Stimulated activated CD4-positive, alpha-beta T cell treated with anti-CD3 and anti-CD28 coated beads, Interleukin-12 subunit alpha, Interleukin-12 subunit beta, amount 100 ng/mL, for 48 hours (primary cell): ENCODE data around the gene DCDC1.

Source experiments
- DNase-seq, 3 donors: peaks; one replicate each; pipeline ENCODE4 v3.0.0-alpha.2; 2020; ENCODE audit warnings: low read depth in 2 of 3, low spot score in 1 of 3

The DCDC1 gene

DNA sequence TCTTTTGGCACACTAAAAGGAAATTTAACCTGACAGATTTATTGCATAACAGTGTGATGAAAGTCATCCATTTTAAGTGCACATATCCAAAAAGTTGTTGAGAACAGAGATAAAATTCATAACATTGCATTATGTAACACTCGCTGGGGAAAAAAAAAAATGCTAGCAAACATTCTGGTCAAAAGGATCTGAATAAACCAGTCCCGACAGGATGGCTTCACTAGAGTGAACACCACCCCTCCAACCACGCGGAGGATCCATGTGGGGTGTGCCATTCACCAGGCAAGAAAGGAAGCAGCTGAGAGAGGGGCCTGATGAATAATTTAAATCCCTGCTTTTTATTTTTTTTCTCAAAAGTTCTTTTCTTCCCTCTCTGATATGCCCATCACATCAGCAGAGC lies 258.7 kb downstream of the DCDC1 start:
- DNase-seq, result no peak

DNA sequence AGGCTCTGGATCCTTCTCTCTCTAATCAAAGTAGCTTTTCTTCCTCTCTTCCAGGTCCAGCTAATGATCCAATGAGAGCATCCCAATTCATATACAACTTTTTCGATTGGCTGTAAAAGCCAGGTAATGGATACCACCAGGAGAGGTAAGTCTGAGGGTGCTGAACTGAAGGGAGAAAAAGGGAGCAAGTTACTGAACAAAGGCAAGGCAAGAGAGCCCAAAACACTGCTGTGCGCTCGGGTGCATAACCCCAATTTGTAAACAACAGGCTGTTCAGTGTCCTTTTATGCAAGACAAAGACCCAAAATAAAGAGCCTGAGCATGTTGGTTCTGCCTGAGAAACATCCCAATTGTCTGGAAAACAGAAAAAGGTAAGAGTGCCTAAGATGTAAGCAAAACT lies 260.1 kb downstream of the DCDC1 start:
- no peak for DNase-seq

DNA sequence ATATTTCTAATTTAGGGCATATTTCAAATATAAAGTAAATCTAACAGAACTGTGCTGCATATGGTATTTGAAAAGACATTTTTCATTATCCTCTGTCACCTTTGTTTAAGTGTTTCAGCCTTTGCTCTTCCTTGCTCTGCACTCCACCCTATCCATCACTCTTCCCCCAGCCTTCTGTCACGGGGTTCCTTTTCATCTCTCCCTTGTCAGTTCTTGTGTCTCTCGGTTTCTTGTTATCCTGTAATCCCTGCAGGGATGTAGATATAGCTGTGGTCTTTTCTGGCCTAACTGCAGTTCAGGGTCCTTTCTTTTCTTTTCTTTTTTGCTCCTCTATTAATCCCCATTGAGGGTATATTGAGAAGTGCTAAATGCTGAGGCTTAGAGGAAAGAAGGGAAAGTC lies 261.9 kb downstream of the DCDC1 start:
- no peak for DNase-seq

DNA sequence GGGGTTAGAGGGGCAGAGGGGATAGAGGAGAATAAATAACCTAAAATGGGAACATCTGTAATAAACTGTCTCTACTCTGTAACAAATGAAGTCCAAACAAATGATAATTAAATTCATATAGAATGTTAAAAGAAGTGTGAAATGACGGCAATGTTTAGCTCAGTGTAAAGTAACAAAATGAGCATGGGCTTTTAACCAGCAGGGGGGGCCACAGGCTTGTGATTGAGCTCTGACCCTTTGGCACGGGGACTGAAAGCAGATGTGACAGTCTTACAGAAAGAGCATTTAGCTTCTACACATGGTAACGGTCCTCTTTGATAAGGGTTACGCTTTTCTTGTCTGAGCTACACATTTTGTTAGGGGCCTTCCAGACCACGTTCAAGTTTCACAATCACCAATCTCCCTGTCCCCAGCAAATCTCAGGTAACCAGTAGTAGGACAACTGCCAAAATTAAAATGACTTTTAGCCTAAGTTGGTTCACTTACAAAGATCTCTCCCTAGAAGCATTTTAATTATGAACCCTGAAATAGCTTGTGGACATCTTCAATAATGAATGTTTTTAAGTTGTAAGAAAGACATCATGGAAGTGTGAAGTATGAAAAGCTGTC lies 262.5 kb downstream of the DCDC1 start:
- peak; percentile 8 to 25 (median 20) for DNase-seq

DNA sequence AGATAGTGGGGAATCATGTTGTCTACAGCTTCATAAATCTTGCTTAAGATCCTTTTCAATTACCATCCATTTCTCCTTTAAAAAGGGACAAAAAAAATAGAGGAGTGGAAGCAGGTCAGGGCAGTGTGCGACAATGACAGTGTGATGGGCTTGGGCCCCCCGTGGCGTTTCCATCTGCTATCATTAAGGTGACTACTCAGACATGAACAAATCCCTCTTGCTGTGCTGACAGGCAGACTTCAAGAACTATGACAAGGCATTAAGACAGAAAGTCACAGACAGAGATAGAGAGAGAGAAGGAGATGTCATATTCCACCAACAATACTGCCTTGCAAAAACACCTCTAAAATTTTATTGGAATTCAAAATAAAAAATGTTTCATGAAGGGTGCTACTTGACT lies 263.2 kb downstream of the DCDC1 start:
- no peak for DNase-seq

DNA sequence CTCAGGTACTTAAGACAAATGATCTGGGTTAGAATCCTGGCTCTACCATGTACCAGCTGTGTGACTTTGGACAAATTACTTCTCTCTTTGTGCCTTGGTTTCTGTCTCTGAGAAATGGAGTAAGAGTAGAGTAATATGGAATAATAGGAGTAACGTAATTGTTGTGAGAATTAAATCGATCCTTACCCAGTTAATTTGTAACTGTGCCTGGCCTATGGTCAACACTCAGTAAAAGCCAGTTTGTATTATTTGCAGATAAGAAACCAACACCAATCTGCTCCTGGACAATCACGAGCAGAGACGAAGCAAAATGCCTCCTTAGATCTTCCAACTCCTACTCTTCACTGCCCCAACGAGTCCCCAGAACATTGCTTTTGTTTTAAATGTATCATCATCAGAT lies 266.7 kb downstream of the DCDC1 start:
- DNase-seq, result no peak

DNA sequence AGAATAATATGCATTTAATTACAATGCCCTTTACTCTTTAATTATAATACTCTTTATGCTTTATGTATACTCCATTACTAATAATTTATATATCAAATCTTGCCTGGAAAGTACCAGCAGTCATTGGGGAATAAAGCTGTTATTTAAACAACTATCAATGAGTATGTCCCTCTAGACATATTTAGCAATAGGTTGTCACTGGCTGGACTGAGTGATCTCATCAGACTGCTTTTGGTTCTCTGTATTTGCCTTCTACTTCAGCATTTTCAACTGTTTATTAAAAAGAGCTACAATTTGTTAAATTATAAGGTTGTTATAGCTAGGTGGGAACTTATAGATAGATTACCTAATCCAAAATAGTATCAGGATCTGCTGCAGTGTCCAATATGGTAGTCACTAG lies 267.2 kb downstream of the DCDC1 start:
- DNase-seq, result no peak

DNA sequence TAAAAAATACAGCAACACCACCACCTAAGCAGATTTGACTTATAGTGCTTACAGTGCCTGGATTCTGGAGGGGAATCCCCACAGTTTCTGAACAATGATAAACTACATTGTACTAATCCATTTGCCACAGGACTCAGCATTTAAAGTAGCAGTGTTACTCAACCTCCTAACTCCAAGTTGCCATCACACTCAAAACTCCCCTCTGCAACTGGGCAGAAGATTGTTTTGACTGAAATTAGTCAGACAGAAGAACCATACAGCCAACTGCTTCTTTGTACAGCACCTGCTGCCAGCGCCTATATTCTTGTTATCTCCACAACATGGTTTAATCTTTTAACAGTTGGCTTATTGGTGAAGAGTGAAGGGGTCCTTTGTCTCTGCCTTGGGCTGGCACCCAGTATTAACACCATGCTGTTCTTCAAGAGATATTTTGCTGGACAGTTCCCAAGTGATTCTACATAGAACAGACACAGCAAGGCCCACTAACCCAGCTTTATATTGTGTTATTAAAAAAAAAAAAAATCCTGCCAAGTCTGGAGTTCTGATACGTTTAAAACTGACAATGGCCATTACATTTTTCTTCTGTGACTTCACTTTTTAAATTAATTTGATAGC lies 273.2 kb downstream of the DCDC1 start:
- DNase-seq, result no peak

DNA sequence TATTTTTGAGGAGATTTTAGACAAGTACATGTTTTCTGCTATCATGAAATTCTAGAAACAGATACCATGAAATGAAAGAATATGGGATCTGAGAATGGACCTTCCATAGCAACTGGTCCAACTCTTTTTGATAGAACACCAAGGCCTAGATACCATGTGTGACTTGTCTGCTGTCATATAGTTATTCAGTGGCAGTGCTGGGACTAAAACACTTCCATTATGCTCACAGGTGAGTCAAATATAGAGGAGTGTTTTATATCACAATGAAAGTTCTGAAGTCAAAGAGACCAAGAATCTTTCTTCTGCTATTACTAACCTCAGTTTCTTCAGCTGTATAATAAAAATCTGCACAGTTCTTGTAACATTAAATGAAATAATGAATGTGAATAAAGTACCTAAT lies 276.9 kb downstream of the DCDC1 start:
- DNase-seq, result no peak

DNA sequence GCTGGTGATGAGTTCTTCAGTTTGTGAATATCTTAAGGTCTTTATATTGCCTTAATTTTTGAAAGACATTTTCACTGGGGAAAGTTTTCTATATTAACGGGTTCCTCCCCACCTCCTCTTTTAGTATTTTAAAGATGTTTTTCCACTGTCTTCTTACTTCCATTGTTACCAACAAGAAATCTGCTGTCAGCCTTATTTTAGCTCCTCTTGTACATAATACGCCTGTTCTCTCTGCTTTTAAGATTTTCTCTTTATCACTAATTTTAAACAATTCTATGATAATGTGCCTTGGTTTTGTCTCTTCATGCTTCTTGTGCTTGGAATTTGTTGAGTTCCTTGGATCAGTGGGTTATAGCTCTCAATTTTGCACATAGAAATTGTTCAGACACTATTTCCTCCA lies 280.4 kb downstream of the DCDC1 start:
- DNase-seq, result no peak

DNA sequence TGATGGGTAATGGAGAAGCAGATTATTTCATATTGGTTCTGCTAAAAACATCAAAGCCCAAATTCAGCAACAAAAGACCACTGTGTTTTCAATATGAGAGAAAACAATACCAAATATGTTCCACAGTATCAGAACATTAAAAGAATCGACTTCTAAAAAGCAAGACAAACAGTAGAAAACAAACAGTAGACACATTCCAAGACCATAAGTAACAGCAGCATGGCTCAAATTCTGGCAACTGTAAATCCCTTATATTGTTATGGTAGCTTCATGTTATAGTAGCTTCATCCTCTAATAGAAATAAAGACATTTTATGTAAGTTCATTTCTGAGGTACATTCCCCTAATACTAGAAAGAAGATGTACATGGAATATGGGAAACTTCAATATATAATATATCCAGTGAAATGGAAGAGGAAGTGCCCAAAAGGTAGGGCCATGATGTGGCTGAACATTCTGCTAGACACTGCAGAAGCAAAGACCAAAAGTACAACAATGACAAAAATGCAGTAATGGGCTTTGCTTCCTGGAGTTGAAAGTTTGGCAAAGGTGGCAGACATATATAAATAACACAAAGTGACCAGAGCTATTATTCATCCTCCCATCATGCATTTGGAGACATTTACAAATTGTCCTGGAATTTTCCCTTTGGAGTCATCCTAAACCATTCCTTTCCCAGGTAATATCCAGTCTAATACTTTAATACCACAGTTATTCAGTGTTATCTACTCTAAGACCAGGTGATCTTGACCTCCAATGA lies 299.9 kb downstream of the DCDC1 start:
- no peak for DNase-seq

DNA sequence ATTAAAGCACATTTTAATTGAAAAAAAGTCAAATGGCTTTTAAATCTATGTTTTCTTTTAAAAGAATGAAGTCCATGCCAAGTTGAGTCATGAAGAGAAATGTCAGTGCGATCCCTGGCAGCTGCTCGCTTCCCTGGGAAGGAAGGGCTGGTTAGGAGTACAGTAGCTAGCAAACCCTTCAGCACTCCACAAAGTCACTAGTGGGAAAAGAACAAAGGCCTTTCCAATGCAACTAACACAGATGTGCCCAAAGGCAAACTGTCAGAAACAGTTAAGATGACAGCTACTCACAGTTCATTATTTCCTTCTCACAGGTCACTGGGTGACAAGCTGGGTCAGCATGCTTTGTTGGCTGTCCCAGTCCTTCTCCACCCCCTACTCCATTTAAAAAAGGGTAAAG lies 308.7 kb downstream of the DCDC1 start:
- DNase-seq, result no peak

DNA sequence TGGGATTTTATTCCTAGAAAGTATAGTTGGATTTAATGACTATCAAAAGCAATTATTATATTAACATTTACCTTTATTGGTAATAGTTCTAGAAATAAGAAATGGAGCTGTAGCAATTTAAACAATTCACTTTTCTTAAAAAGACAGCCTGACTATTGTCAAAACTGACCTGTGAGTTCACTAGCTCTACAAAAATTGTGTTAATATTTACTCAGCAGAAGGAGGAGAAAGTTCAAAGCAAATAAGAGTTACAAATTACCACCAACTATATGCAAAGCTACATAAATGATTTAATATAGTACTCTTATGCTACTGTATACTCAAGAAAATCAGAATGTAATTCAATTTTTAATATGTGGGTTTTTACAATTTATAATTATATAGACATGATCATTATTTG lies 310.0 kb downstream of the DCDC1 start:
- no peak for DNase-seq

DNA sequence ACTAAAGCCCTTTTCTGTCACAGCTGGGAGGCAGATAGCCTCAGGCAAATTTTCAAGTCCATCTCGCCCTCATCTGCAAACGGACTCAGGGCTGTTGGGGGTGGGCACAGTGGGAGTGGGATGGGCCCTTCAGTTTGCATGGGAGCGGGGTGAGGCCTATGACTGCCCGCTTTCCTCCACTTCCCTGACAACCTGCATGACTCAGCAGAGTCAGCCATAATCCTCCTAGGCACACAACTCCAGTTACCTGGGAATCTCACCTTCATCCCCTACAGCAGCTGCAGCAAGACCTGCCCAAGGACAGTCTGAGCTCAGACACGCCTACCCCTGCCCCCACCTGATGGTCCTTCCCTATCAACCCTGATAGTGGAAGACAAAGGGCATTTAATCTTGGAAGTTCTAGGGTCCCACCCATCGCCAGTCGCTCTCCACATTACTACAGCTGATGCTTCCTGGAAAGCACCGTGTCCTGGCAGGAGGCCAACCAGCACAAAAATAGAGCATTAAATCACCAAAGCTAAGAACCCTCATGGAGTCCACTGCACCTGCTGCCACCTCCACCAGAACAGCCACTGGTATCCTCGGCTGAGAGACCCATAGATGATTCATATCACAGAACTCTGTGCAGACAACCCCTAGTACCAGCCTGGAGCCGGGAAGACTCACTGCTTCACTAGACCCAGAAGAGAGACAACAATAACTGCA lies 319.3 kb downstream of the DCDC1 start:
- DNase-seq, result no peak

DNA sequence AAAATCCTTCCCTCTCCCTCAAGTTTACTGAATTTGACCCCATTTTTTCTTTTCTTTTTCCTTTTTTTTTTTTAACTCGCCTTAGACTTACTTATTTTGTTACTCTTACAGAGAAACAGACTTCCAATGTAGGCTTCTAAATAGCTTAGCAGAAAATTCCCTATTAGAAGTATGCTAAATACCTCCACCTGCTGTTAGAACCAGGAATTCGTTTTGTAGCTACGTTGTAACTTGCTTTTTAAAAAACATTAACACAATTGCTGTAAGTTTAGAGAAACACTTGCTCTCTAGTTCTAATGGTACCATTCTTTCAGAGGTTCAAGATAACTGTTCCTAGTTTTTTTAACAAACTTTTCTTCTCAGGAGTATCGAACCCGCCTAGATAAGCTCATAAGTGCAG lies 324.2 kb downstream of the DCDC1 start:
- no peak for DNase-seq

DNA sequence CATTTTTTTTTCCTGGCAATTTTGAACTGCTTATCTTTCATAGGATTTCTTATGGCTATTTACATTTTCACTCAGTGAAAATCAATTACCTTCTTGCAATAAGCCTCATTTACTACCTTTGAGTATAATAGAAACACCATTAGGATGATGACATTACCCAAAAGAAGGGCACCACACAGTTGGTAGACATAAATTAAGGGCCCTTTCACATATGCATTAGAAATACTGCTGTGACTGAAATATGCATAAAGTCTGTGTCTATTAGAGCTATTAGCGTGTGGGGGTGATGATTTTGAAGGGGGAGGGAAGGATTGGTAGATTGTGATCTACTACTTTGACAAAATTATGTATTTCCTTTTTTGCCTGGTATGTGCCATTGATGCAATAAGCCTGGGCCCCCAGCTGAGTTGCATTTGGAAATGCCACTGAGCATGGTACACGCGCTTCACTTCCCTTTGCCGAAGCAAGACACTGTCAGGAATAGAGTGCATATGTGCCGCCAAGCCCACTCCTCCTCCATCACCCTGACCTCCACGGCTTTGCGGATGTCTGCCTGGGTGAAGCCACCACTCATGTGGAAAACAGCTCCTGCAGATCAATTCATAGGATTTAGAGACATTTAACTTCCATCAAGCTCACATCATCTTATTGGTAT lies 339.3 kb downstream of the DCDC1 start:
- DNase-seq, result no peak

DNA sequence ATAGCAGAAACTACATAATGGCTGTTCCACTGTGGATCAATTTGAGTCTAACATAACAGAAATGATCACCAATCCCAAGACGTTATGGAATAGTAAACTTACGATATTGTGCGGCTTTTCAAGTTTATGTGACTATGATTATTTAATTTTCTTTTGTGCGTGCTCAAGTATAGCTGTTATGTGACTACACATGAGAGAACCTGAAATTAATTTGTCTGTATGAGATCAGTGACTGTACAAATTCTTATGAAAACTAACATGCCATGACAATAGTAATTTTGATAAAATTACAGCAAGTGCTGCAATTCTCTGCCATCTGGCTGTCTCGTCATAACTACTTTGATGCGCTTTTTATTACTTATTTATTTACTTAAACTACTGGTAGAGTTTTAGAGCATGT lies 343.2 kb downstream of the DCDC1 start:
- no peak for DNase-seq

DNA sequence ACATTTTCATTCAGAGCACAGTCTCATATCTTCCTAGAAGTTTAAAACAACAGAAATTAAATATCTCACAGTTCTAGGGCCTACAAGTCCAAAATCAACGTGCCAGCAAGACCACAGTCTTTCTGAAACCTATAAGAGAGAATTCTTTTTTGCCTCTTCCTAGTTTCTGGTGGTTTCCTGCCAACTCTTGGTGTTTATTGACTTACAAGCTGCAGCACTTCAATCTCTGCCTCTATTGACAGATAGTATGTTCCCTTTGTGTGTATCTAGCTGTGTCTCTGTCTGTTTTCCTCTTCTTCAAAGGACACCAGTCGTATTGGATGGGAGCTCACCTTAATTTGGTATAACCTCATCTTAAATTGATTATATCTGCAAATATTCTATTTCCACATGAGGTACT lies 347.5 kb downstream of the DCDC1 start:
- DNase-seq, result no peak

DNA sequence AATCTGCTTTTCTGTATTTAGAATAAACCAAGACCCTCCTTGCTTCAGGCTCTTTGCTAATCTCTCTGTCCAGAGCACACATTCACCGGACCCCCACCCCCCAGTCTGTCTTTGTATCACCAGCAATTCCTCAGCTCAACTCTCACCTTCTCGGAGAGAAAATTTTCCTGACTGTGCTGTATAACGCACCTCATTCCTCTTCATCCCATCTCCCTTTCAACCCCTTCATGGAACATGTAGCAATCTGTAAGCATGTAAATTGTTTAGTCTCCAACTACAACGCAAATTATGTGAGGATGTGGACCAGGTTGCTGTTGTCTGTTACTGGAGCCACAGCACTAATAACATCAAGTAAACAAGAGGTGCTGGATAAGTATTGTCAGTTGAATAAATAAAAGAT lies 349.8 kb downstream of the DCDC1 start:
- DNase-seq, result no peak

DNA sequence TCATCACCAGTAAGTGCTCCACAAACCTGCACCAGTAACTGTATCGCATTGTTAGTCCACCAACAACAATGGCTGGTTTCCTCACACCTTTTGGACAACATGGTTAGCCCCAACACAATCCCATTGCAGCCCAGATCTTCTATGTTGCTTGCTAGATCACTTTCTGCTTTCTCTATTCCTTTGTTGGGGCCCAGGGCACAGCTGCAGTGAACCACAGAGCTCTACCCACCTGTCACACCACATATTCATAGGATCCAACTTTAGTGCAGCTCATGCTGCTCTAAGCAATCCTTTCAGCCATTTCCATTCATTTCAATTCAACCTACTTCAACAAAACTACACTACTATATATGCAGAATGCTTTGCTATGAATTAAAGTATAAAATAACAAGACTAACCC lies 364.3 kb downstream of the DCDC1 start:
- DNase-seq, result no peak

DNA sequence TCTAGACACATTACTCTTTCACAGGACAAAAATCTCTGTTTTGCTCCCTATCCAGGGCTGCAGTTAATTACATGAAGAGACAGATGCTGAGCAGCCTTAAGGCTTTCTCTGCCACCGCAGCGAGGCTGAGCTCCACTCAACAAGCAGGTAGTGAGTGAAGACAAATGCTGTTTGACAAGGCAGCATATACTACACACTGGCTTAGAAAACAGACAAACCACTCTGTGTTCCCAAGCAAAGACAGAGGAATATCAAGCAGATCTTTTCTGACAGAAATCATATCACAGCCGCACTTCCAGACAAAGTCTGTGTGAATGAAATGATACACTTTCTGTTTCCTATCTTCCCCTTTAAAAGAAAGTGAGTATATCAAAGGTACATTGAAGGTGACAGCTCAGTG lies 368.1 kb downstream of the DCDC1 start:
- no peak for DNase-seq

DNA sequence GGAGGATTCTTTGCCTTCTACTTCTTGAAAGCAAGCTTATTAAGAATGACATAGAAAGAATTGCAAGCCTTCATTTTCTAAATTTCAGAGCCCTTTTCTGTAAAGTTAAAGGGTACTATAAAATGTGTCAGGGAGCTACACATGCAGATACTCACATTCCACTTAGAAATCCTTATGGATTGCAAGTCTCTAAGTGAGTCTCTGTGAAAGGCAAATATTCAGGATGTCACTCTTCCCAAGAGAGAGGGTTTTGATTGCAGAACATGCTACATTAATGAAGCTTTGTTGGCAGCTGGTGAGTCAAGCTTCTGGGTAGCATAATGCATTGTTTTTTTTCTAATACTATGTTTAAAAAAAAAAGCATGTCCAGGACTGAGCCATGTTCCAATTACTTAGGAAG lies 369.2 kb downstream of the DCDC1 start:
- no peak for DNase-seq
